ENCODE measurements around the gene CD58. TPM values are rescaled to one million over a fixed set of nuclear protein-coding genes. Genes with fewer than 3 reads are reported as not detected.

Gene CD58
- total RNA-seq, 2 experiments from 2014 or later = 55.2 to 59.7 TPM

DNA sequence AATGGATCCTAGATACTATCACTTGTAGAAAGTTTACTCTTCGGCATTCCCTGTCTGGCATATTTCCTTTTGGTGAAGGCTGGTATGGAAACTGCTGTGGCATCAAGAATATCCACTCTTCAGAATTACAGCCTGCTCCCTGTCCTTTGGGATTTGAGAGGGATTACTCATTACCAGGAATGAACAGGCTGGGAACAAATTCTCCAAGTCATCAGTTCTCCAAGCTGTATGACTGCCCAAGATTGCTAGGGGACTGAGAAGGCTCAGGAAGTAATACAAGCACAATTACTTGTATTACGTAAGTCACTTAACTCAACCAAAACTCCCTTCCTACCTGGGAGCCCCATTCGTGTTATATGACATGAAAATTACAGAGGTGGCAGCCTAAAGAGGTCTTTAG is 49.6 kb downstream of the CD58 start:
- Mint-ChIP-seq H3K27me3 (no peaks in the 10 kb centered on the region), H3K4me3 (no peak overlapping the region), H3K9me3 (no peaks in the 10 kb centered on the region), H3K4me1 (peaks cover 26% of the 10 kb centered on the region), H3K36me3 (ENCODE audit: low read depth) (peaks cover 67% of the 10 kb centered on the region), H3K27ac (no peak overlapping the region)
- ChIA-PET POLR2A (interaction anchor here (1.9 kb wide), 1 partner anchor 12 kb away, joined by 7 read pairs; no protein-coding TSS in a partner anchor), CTCF (no interaction called here)
- no peak for DNase-seq

DNA sequence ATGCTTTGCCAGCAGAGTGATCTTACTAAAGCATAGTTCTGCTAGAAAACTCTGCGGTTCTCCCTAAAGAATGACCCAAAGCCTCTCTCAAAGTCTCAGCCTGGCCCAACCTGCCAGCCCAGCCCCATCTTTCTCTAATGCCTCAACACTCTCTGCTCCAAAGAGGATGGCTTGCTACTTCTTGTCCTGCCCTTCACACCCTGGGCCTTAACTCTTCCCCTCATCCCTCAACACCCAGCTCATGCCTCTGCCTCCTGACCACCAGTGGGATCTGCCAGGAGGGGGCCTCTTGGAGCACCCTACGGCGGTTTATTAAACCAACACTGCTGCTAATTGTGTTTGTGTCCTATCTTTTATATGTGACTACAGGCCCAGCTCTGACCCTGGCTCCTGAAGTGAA is 52.4 kb downstream of the CD58 start:
- Mint-ChIP-seq H3K36me3 (ENCODE audit: low read depth) (peaks cover 58% of the 10 kb centered on the region), H3K9me3 (no peaks in the 10 kb centered on the region), H3K4me1 (peaks cover 47% of the 10 kb centered on the region), H3K27me3 (no peaks in the 10 kb centered on the region), H3K27ac (peak overlapping the region; percentile 34), H3K4me3 (no peak overlapping the region)
- DNase-seq = no peak
- ChIA-PET CTCF (interaction anchor here (1.6 kb wide), 1 partner anchor 379 kb away, joined by 5 read pairs; no protein-coding TSS in a partner anchor), POLR2A (interaction anchor here (1.2 kb wide), 1 partner anchor 542 kb away, joined by 3 read pairs; the partner anchor contains the start of gene TTF2)

DNA sequence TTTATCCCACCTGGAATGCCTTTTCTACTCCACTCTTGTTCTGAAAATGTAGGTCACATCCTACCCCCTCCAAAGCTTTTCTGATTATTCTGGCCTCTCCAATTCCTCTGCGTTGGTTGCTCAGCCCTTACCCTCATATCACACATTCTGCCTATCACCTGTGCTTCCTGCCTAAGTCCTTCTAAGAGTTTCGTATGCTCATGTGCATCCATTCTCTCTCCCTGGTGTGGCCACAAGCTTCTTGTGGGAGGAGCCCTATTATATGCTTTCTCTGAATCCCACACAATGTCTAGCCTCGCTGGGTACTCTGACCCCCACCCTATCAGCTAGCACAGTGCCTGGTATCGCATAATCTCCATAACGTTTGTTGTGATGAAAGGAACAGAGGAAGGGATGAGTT is 54.2 kb downstream of the CD58 start:
- Mint-ChIP-seq H3K27me3 (no peaks in the 10 kb centered on the region), H3K9me3 (peaks cover 3% of the 10 kb centered on the region), H3K4me1 (peaks cover 59% of the 10 kb centered on the region), H3K36me3 (ENCODE audit: low read depth) (peaks cover 61% of the 10 kb centered on the region), H3K4me3 (peak overlapping the region; percentile 1), H3K27ac (peak overlapping the region; percentile 79)
- POLR2A ChIA-PET = interaction anchor here (0.6 to 4.9 kb wide), 10 partner anchors 12 to 238 kb away, joined by 3 to 92 read pairs (median 6); partner anchors contain the start of genes CD2 and CD58
- CTCF ChIA-PET = interaction anchor here (3.4 to 3.5 kb wide), 2 partner anchors 12 to 17 kb away, joined by 18 to 31 read pairs; no protein-coding TSS in a partner anchor
- DNase-seq = no peak

DNA sequence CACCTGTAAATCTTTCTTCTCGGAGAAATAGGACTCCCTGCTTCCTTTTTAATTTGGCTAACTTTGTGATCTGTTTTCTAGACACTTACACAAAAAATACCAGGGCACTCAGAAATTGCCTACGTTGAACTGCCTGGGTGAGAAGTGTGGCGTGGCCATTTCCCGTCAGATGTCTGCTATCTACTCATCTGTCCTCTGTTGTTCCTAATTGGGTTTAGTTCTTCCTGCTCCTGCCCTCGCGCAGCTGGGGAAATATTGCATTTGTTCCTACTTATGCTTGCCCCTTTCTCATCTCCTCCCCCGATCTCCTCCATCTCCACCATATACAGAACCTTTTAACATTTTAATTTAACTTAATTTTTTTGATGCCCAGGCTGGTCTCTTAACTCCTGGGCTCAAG is 55.1 kb downstream of the CD58 start:
- H3K27ac Mint-ChIP-seq = peak overlapping the region; percentile 93
- peaks cover 6% of the 10 kb centered on the region for H3K9me3 Mint-ChIP-seq
- peak overlapping the region; percentile 57 for H3K4me3 Mint-ChIP-seq
- ChIA-PET CTCF (interaction anchor here (1.1 to 3.5 kb wide), 4 partner anchors 11 to 30 kb away, joined by 4 to 31 read pairs (median 15); no protein-coding TSS in a partner anchor), POLR2A (interaction anchor here (0.9 to 4.9 kb wide), 18 partner anchors 11 to 544 kb away, joined by 3 to 92 read pairs (median 8); partner anchors contain the start of genes ATP1A1, CD2, CD58 and TTF2)
- H3K36me3 Mint-ChIP-seq (ENCODE audit: low read depth) = peaks cover 63% of the 10 kb centered on the region
- H3K27me3 Mint-ChIP-seq = no peaks in the 10 kb centered on the region
- peak; percentile 51 for DNase-seq
- peaks cover 69% of the 10 kb centered on the region for H3K4me1 Mint-ChIP-seq

DNA sequence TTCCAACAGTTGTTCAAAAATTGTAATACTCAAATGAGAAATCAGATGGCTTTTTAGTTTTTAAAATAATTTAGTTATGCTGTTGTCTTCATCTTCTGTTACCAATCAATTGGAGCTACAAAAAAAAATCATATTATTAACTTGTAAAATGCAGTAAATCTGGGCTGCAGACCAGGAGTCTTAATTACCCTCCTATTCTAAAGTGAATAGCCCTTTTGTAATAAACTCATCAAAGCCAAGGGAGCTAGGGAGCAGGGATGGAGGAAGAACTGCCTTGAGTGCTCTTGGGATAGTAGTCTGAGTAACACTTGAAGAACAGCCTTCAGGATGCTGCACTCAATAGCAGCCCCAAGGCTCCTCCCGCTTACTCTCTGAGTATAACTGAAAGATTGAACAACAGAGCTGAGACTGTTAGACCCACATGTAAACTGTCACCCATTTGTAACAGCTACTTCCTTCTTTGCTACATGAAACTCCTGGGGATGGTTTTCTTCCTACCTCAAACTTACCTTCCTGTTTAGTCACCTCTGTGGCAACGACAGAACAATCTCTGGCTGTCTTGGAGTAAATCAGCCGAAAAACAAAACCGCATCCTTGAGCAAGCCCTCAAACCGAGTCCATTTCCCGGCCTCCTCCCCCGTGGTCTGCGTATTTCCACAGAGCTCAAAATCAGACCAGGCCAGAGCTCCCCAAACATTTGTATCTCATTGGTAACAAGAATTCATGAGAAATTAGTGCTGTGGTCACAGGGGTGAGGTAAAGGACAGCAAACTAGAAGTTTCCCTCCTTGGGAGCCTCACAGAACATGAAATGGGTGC is 55.9 kb downstream of the CD58 start:
- peak overlapping the region; percentile 93 for H3K27ac Mint-ChIP-seq
- POLR2A ChIA-PET = interaction anchor here (0.7 to 4.9 kb wide), 19 partner anchors 10 to 545 kb away, joined by 3 to 92 read pairs (median 7); partner anchors contain the start of genes ATP1A1, CD2, CD58 and TTF2
- no peaks in the 10 kb centered on the region for H3K27me3 Mint-ChIP-seq
- DNase-seq = peak; percentile 80
- peak overlapping the region; percentile 57 for H3K4me3 Mint-ChIP-seq
- peaks cover 6% of the 10 kb centered on the region for H3K9me3 Mint-ChIP-seq
- CTCF ChIA-PET = interaction anchor here (0.5 to 3.5 kb wide), 10 partner anchors 10 to 542 kb away, joined by 3 to 31 read pairs (median 6); no protein-coding TSS in a partner anchor
- H3K4me1 Mint-ChIP-seq = peaks cover 74% of the 10 kb centered on the region
- peaks cover 61% of the 10 kb centered on the region for H3K36me3 Mint-ChIP-seq (ENCODE audit: low read depth)

DNA sequence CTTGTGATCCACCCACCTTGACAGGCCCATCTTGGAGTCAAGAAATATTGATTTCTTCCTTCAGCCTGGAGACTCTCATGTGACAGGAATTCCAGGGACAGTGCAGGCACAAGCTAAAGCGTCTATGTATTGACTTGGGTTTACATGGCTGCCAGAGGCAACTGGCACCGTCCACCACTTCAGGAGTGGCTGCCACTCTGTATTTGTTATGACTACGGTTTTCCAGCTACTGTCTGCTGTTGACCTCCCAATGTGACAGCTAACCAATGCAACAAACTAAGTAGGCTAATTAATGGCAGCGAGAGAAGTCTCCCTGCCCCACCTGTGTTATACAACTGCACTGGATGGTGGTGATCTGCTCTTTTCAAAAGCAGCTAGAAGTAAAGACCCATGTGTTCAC is 56.9 kb downstream of the CD58 start:
- peaks cover 61% of the 10 kb centered on the region for H3K36me3 Mint-ChIP-seq (ENCODE audit: low read depth)
- peaks cover 6% of the 10 kb centered on the region for H3K9me3 Mint-ChIP-seq

DNA sequence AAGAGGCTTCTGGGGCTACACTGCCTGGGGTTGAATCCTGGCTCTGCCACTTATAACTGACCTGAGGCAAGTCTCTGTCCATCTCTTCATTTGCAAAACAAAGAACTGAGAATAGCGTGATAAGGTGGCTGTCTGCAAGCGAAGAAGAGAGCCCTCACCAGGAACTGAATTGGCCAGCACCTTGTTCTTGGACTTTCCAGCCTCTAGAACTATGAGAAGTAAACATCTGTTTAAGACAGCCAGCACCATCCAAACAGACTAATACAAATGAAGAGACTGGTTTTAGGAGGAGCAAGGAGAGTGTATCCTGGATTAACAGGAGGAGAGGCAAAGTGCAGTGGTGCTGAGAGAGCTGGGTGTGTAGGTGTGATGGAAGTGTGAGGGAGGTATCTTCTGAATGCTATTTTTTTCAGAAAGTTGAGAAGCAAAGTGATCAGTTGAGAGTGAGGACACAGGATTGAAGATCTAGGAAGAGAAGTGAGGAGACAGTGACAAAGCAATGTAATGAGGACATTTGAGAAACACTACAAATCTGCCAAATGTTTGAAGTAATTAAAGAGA is 59.3 kb downstream of the CD58 start:
- H3K36me3 Mint-ChIP-seq (ENCODE audit: low read depth) = peaks cover 41% of the 10 kb centered on the region

More for the DNA sequence above, 56.9 kb downstream of the CD58 start:
- Mint-ChIP-seq H3K4me3 (no peak overlapping the region), H3K27me3 (no peaks in the 10 kb centered on the region), H3K4me1 (peaks cover 82% of the 10 kb centered on the region), H3K27ac (peak overlapping the region; percentile 93)
- DNase-seq = no peak
- POLR2A ChIA-PET = interaction anchor here (1.0 to 4.9 kb wide), 9 partner anchors 9 to 546 kb away, joined by 3 to 92 read pairs (median 9); partner anchors contain the start of genes CD58 and TTF2
- CTCF ChIA-PET = interaction anchor here (1.1 to 3.5 kb wide), 4 partner anchors 10 to 375 kb away, joined by 3 to 31 read pairs (median 15); no protein-coding TSS in a partner anchor

DNA sequence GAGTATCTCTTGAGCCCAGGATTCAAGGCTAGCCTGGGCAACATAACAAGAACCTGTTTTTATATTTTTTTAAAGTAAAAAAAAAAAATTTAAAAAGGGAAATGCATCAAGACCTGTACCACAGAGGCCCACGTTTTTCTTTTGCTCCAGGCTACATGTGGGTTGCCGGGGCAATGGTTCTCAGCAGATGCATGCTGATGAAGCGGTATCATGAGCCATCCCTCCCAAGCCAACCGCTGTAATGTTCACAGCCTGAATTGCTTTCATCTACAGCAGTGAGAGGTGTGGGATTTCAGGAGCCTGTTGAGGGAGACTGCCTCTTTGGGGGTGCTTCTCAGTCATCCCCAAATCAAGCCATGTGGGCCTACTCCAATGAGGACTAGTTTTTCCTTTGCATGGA is 60.5 kb downstream of the CD58 start:
- Mint-ChIP-seq H3K27me3 (no peaks in the 10 kb centered on the region), H3K4me3 (no peak overlapping the region), H3K36me3 (ENCODE audit: low read depth) (peaks cover 42% of the 10 kb centered on the region), H3K4me1 (peaks cover 82% of the 10 kb centered on the region), H3K27ac (peak overlapping the region; percentile 68), H3K9me3 (peaks cover 6% of the 10 kb centered on the region)
- DNase-seq = no peak
- POLR2A ChIA-PET = interaction anchor here (1.1 to 1.7 kb wide), 2 partner anchors 11 to 13 kb away, joined by 3 to 6 read pairs; no protein-coding TSS in a partner anchor
- CTCF ChIA-PET = interaction anchor here (1.7 kb wide), 1 partner anchor 11 kb away, joined by 6 read pairs; no protein-coding TSS in a partner anchor

More for the DNA sequence above, 59.3 kb downstream of the CD58 start:
- H3K4me3 Mint-ChIP-seq = no peak overlapping the region
- H3K4me1 Mint-ChIP-seq = peaks cover 82% of the 10 kb centered on the region
- DNase-seq = no peak
- H3K27ac Mint-ChIP-seq = peak overlapping the region; percentile 55
- H3K9me3 Mint-ChIP-seq = peaks cover 6% of the 10 kb centered on the region
- no peaks in the 10 kb centered on the region for H3K27me3 Mint-ChIP-seq
- CTCF ChIA-PET = no interaction called here
- POLR2A ChIA-PET = interaction anchor here (1.1 to 1.6 kb wide), 3 partner anchors 11 to 59 kb away, joined by 3 to 6 read pairs (median 3); partner anchors contain the start of gene CD58

DNA sequence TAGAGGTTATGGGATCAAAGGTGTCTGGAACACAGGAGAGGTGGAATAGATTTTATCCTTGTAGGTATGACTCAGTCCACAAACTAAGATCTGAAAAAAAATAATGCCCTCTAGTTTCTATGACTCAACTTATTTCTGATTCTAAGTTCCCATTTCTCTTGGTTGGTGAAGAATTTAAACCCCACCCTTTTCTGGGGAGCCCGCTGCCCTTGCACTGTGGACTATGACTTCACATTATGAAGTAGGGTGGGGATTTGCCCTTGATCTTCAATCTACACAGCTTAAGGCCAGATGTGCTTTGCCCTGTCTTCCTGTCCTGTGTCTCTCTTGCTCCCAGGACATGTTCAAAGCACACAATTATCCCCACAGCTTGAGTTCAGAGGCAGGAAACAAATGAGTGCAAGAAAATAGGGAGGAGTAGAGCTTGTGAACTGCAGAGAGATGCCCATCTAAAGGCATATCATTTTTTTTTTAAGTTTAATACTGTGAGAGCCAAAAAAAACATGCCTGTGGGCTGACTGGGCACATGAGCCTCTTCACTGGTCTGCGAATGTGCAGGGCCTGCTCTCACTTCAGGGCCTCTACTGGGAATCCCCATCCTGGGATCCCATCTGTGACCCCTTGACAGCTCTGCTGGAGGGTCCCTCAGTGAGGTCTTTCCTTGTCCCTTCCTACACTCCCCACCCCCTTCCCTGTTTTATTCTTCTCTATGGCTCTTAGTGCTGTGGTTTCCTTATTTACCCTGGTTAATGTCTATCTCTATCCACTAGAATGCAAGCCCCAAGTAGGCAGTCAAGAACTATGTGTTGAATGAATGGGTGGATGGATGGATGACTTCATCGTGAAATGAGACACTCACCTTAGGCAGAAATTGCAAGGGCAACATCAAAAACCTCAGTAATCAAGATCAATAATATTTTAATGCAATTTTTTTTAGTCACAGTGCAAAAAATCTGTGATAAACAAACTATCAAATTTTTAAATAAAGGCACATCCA is 61.5 kb downstream of the CD58 start:
- ChIA-PET POLR2A (interaction anchor here (0.9 to 1.9 kb wide), 7 partner anchors 10 to 135 kb away, joined by 3 to 7 read pairs (median 3); no protein-coding TSS in a partner anchor), CTCF (interaction anchor here (1.2 to 1.7 kb wide), 3 partner anchors 10 to 65 kb away, joined by 3 to 6 read pairs (median 4); no protein-coding TSS in a partner anchor)
- peaks cover 6% of the 10 kb centered on the region for H3K9me3 Mint-ChIP-seq
- H3K27ac Mint-ChIP-seq = peak overlapping the region; percentile 92
- DNase-seq = peak; percentile 65
- no peak overlapping the region for H3K4me3 Mint-ChIP-seq
- H3K27me3 Mint-ChIP-seq = no peaks in the 10 kb centered on the region
- H3K4me1 Mint-ChIP-seq = peaks cover 84% of the 10 kb centered on the region
- H3K36me3 Mint-ChIP-seq (ENCODE audit: low read depth) = peaks cover 37% of the 10 kb centered on the region

DNA sequence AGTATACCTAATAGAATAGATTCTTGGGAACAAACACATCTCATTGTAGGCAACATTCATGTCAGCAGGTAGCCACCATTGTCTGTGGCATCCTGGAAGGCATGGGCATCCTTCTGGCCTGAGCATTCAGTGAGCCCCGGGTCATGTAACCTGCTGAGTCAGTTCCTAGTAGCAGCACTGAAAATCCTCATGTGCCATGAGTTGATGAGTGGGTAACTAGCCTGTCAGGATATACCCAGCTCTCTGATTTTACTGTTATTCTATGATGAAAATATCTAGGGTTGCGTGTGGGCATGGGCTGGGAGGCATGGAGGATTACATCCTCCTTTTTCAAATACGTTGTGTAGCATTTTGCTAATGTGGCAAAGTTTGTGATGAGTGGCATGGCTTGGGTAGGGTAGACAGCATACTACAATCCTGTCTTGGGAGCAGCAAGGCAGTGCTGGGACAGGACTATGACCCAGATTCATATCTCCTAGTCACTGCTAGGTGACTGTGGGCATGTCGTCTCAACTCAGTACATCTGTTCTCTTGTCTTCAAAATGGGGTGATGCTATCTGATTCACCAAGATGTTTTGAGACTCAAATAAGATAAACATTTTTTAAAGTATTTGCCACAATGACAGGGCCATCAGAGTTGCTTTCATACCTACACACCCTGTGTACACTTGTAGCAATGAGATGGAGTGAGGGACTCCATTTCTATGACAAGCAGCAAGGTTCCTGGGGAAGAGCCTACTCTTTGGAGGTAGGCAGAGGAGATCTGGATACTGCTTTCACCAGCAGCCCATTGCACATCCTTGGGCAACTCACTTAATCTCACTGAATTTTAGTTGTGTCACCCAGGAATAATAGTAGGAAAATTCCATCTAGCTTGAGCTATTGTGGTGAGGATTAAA is 62.5 kb downstream of the CD58 start:
- DNase-seq = no peak
- CTCF ChIA-PET = interaction anchor here (0.8 to 1.7 kb wide), 5 partner anchors 9 to 66 kb away, joined by 3 to 6 read pairs (median 4); no protein-coding TSS in a partner anchor

More for the DNA sequence above, 62.5 kb downstream of the CD58 start:
- Mint-ChIP-seq H3K27ac (peak overlapping the region; percentile 92), H3K4me1 (peaks cover 87% of the 10 kb centered on the region), H3K4me3 (no peak overlapping the region), H3K36me3 (ENCODE audit: low read depth) (peaks cover 38% of the 10 kb centered on the region), H3K9me3 (peaks cover 6% of the 10 kb centered on the region), H3K27me3 (no peaks in the 10 kb centered on the region)
- POLR2A ChIA-PET = interaction anchor here (0.9 to 1.9 kb wide), 8 partner anchors 9 to 134 kb away, joined by 3 to 7 read pairs (median 4); no protein-coding TSS in a partner anchor
